GM19239 (cell line): ENCODE measurements around the gene LARP4.
"Not testable (repeated sequence)": the region's sequence is repeated elsewhere in the genome, so short reads cannot be mapped to it uniquely, and the experiment has no call there.

Experiments
- DNase-seq: peaks from one replicate; pipeline ENCODE4 v3.0.0; 2011; ENCODE audit warnings: low spot score; ENCODE audit not compliant: insufficient read length
- FAIRE-seq: peaks from 2 replicates; lab custom pipeline; 2011; peaks lifted over from hg19 to GRCh38; lab: Jason Lieb, UNC

The LARP4 gene

DNA sequence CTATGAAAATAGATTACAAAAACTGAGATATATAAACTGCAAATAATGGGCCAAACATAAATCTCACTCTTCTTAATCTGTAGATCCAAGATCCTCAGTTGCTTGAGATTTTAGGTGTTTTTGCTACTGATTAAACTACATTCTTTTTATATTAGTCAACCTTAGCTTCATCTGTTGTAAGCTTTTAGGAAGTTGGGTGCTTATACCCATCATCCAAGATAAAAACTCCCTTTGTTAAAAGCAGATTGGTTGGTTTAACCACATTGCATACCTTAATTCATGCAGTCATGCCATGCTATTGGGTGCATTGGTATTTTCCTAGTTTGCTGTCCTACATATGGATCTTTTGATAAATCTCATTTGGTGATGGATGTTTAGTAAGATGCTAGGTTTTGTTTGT is 57.9 kb downstream of the LARP4 start:
- DNase-seq (no peak), FAIRE-seq (no peak)

DNA sequence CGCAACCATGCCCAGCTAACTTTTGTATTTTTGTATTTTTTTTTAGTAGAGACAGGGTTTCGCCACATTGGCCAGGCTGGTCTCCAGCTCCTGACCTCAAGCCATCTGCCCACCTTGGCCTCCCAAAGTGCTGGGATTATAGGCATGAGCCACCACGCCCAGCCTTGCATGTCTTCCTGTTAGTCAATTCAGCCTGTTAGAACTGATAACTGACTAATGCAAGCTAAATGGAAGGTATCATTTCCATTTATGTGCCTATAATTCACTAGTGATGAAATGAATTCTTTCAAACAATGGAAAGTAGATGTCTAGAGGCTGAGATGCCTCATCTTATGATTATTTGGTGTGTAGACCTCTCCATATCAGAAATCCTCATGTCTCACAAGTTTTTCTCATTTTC is 66.8 kb downstream of the LARP4 start:
- FAIRE-seq = no peak
- DNase-seq = no peak

DNA sequence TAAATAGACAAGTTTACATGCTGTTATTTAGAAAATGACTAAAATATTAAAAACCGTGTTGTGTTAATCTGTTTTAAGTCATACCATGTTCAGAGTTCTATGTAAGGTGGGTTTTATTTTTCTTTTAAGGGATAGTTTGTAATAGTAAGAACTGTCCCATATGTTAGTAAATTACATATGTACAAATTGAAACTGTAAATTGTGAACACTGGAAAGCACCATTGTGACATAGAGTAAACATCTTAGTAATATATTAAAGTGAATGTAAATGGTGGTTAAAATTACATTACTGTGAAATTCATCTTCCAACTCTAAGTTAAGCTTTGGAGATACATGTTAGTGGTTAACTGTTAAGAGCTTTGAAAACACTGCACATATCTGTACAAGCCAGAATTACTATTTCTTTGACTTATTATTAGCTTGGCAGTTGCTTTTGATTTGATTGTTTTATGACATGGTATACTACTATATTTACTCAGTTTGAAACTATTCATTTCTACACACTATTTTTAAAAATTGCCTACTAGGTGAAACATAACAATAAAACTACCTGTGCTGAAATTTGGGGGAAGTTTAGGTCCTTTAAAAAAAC is 76.7 kb downstream of the LARP4 start:
- peak; percentile 28 for FAIRE-seq
- no peak for DNase-seq

DNA sequence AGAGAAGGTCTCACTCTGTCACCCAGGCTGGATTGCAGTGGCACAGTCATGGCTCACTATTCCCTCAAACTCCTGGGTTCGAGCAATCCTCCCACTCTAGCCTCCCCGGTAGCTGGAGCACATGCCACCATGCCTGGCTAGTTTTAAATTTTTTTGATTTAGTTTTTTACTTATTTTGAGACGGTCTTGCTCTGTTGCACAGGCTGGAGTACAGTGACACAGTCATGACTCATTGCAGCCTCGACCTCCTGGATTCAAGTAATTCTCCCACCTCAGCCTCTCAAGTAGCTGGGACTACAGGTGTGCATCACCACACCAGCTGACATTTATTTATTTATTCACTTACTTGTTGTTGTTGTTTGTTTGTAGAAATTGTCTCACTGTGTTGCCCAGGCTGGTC is 81.9 kb downstream of the LARP4 start:
- DNase-seq (no peak), FAIRE-seq (no peak)

DNA sequence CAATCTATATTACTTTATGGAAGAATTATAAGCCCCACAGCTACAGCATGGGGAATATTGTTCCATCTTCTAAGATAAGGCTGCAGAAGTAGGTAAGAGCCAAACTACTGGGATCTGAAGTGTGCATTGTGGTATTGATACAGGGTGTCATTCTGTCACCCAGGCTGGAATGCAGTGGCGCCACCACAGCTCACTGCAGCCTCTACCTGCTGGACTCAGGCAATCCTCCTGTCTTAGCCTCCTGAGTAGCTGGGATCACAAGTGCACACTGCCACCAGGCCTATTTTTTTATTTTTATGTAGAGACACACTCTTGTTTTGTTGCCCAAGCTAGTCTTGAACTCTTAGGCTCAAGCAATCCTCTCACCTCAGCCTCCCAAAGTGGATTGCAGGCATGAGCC is 82.8 kb downstream of the LARP4 start:
- FAIRE-seq = no peak
- no peak for DNase-seq

DNA sequence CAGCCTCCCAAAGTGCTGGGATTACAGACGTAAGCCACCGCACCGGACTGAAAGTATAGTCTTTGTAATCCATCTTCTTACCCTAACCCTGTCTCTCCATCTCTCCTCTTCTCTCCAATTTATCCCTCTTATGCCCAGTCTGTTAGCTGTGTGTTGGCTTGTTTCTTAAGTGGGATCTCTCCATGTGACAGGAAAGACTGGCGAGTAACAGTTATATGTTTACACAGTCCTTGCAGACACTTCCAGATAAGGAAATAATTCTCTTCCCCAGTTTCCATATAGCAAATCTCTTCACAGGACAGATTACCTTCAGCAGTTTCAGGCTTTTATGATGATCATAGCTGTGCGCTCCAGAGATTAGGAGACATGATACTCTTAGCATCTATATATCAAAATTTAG is 88.1 kb downstream of the LARP4 start:
- no peak for DNase-seq
- no peak for FAIRE-seq

DNA sequence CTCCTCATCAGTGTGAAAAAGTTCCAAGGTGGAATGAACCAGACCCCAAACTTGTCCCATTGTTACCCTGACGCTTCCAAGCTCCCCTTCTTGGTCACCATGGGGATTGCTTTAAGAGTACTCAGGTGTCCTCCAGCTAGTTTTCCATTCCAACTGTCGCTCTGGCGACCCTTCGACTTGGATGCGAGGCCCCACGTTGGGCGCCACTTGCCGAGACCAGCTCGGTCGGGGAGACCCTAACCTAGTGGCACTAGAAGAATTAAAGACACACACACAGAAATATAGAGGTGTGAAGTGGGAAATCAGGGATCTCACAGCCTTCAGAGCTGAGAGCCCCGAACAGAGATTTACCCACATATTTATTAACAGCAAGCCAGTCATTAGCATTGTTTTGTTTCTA is 97.4 kb downstream of the LARP4 start:
- FAIRE-seq, DNase-seq: not testable (repeated sequence)

DNA sequence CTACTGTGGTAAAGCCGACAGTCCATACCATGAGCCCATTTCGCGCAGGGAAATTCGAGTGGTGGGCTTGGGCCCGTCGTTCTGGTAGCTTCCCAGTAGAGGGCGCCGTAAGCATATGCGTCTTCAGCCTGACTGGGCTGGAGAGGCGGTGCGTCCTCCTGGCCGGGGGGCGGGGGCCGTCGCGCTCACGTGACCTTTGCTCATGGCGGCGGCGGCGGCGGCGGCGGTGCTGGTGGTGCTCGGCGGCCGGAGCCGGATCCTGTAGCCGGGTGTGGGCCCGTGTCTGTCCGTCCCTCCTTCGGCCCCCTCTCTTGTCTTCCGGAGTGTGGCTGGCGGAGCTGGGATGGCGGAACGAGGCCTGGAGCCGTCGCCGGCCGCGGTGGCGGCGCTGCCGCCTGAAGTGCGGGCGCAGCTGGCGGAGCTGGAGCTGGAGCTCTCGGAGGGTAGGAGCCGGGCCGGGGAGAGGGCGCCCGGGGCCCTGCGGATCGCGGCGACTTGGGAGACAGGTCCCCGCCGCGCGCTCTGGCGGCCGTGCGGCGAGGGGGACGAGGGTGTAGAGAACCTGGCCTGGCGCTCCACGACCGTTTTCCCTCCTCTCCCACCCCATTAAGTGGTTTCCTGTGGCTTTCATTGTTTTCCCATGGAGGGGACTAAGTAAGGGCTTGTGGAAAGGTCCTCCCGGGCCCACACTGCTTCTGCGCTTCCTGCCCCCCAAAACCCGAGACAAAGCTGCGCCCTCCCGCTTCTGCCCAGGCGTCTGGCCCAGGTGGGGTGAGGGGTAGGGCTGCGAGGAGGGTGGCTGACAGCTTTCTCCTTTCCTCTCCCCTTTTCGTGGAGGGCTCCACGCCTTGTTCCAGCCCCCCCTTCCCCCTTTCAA is 104.4 kb downstream of the LARP4 start, which contains the start of gene DIP2B:
Gene DIP2B, plus strand, starts transcription at position 188 of the 877 bp plus-strand sequence. Its CDS starts 156 bp downstream, at position 344.
- FAIRE-seq (peak; percentile 92), DNase-seq (peak; percentile 80)

DNA sequence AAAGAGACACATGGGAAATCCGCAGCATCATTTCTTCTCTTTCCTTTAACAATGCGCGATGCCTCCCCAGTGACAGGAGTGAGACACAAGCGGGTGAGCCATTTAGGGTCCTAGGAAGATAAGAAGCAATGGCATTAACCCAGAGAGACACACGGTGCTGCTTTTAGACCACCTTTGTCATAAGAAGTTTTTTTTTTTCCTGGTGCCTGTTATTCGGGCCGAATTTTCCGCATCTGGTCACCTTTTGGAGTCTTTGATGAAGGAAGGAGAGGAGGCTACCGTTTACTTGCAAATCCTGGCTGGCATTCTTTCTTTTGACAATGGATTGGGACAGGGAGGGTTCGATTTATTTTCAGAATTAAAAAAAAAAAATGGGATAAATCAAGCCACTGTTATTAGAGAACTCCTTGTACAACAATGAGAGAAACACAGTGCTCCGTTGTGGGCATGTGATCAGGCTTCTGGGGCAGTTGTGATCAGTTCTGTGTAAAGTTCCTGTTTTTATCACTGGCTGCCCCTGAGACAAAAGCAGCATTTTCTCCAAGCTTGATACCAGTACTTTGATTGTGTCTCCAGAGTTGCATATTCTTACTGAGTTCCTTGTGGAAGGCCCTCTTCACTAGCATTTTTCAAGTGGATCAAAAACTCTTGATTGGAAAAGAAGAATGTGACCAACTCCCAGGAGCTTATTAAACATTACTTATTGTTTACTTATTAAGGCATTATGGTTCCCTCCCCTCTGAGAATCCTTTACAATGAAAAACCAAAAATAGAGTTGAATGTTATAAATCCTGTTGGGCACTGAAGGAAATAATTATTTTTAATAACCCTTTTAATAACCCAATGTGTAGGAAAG is 105.2 kb downstream of the LARP4 start:
- DNase-seq (no peak), FAIRE-seq (peak; percentile 63)

DNA sequence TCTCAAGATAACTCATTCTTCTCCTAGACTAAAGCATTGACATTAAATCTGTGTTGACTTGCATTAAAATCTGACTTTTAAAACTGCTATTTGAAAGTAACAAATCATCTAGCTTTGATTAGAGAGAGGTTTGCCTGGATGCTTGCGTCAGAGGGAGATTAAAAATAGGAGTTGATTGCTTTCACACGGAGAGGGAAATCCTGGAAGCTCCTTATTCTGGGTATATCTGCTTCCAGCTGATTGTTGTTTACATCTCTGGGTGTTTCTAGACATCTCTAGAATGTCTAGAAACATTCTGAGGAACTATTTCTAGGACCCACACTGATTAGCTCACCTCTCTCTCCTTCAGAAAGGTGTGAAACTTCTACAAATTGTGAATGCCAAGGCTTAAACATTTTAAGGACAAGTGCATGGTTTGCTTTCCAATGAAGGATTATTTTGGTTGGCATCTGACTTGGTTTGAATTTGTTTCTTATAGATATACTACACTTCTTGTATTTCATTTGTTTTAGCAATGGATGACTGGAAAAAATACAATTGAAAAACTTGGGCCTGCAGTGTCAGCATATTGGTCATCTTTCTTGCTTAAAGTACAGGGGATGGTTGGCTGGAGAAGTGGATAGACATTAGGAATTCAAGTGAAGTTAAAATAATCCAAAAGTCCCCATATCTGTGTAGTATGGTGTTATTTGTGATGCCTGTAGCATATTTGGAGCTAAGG is 106.2 kb downstream of the LARP4 start:
- FAIRE-seq (no peak), DNase-seq (no peak)

DNA sequence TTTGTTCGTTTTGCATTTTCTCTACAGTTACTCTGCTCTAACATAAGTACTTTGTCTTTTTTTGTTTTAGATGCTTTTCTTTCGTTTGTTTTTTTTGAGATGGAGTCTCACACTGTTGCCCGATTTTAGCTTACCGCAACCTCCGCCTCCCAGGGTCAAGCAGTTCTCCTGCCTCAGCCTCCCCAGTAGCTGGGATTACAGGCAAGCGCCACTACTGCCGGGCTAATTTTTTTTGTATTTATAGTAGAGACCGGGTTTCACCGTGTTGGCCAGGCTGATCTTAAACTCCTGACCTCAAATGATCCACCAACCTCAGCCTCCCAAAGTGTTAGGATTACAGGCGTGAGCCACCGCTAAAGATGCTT is 106.8 kb downstream of the LARP4 start:
- DNase-seq (no peak), FAIRE-seq (no peak)

DNA sequence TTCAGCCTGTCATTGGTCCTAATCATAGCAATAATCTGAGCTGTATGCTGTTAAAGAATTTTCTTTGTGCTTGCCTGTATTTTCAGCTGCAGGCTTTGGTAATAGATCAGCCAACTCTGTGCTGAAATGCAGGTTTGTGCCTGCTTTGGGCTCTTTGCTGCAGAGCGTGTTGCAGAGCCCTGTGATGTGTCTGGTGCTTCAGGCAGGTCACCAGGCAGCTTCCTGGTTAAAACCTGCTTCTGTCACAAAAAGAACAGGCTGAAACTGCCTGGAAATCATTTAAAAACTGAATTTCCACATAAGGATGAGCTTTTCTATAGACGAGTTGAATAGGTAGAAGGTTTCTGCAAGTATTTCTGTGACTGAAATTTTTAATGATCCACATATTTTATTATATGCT is 107.2 kb downstream of the LARP4 start:
- DNase-seq (no peak), FAIRE-seq (no peak)

DNA sequence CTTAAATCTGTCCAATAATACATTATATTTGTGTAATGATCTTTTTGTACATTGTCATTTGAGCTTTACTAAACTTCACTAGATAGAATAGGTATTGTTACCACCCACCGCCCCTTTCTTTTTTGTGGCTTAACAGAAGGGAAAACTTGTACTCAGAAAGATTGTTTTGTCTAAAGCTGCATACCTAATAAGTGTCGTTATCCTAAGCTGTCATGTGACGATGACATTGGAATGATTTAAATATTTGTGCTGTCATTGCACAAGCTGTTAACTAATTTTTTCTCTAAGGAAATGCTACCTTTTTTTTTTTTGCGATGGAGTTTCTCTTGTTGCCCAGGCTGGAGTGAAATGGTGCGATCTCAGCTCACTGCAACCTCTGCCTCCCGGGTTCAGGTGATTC is 107.7 kb downstream of the LARP4 start:
- no peak for DNase-seq
- FAIRE-seq = no peak

DNA sequence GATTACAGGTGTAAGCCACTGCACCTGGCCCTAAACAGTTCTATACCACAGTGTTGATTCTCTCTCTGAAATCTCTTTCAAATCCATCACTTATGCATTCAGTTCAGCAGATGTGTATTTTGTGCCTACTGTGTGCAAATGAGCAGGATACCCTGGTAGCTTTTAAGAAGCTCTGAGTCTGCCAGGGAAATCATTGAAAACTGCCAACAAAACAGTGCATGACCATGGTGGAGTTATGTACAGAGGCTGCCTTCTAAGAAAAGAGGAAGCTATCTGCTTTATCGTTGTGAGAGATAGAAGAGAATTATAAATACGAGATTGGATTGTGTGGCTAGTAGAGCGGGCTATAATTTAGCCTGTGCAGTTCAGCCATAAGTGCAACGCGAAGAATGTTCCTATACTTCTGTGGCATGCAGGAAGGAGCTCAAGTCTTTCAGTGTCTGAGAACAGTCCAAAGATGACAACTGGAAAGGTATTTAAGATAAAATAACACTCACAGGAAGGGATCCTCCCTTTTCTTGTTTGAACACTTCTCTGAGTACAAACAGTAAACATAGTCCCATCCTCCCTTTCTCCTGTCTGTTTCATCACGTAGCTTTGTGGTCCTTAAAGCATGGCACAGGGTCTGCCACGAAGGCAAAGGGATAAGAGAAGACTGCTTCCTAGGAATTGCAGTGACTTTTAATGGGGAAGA is 108.4 kb downstream of the LARP4 start:
- no peak for DNase-seq
- FAIRE-seq = no peak

DNA sequence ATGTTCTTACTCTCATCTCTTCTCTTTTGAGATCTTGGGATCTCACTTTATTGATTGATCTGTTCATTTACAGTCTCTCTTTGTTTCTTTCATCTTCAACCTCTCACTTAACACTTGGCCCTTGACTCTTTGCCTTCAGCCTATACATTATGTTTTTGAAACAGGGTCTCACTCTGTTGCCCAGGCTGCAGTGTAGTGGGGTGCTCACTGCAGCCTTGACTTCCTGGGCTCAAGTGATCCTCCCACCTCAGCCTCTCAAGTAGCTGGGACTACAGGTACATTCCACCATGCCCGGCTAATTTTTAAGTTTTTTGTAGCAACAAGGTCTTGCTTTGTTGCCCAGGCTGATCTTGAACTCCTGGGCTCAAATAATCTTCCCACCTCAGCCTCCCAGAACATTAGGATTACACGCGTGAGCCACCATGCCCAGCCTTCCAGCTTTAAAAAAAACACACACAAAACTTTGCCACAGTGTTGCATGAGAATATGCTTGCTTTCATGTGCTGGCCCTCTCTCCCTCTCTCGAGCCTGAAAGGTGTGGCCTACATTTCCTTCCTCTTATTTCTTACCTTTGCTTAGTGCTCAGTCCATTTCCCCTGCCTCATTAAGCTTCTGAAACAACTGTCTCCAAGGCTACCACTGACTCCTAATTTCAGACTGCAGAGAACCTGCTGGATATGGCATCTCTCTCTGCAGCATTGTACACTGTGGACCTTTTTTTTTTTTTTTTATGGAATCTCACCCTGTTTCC is 114.0 kb downstream of the LARP4 start:
- no peak for DNase-seq
- FAIRE-seq = peak; percentile 80

DNA sequence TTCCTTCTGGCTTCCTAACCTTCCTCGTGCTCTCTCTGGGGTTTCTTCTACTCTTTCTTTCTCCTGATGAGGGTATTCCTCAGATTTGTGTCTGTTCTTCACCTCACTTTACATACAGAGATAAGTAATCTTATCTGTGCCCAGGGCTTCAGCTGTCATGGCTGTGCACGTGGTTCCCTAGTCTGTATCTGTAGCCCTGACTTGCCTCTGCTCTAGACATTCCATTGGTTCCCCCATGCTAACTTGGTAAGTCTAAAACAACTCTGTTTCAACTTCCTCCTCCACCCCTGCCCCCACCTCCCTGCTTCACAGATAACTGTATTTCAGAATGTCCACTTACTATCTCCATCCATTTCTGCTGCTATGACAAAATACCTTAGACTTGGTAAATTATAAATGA is 114.9 kb downstream of the LARP4 start:
- DNase-seq = no peak
- FAIRE-seq = no peak

DNA sequence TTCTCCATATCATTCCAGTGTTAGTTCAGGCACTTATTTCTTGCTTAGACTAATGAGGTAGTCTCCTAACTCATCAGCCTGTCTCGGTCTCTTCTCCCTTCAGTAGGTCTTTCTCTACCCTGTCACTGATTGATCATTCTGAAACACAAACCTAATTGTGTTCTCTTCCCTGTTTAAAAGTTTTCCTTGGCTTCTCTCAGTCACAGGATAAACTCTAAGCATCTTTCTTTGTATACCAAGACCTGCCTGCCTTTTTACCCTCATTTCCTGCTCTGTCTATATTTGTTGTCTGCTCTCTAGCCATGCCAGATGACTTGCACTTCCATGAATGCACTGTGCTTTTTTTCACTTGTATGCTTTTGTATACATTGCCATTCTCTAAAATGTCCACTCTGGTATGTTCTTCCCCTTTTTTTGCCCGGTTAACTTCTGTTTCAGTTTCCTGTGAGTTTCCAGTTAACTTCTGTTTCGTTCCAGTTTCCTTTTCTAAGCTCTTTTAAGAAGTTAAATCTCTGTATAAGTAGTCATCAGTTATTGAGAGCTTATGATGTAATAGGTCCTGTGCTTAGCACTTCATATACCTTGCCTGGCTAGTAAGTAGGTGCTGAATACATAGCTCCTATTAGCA is 116.8 kb downstream of the LARP4 start:
- no peak for DNase-seq
- peak; percentile 52 for FAIRE-seq

DNA sequence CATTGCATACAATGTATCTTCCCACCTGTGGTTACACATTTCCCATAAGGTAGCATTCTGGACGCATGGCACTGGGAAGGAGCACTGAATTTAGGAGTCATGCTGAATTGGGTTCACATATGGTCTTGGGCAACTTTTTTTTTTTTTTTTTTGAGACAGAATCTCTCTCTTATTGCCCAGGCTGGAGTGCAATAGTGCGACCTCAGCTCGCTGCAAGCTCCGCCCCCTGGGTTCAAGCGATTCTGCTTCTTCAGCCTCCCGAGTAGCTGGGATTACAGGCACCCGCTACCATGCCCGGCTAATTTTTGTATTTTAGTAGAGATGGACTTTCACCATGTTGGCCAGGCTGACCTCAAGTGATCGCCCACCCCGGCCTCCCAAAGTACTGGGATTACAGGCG is 117.4 kb downstream of the LARP4 start:
- FAIRE-seq (no peak), DNase-seq (no peak)

DNA sequence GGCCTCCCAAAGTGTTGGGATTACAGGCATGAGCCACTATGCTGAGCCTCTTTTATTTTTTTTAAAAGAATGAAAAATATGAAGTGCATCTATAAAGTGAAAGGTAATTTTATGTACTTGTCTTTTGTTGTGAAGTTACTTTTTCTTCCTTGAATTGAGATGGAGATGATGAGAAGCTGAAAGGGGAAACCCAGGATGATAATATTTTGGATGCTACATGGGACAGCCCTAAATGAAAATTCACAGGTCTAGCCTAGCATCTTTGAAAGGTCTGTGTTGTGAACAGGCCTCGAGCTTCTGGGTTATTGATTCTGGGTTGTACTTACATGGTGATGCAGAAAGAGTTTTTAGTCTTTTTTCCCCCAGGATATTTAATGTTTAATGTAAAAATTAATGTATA is 118.7 kb downstream of the LARP4 start:
- no peak for FAIRE-seq
- DNase-seq = no peak
